ENCODE results near the gene RMI2. TPM values are rescaled to one million over a fixed set of nuclear protein-coding genes. Genes with fewer than 3 reads are reported as not detected.
A peak's percentile ranks its signal among the peaks of the same experiment; 100 is the strongest.

RMI2 gene
- total RNA-seq, 1 donor from 2014 or later: 32.5 TPM

GRCh38 chr16:11302977-11303376, 42.3 kb upstream of the RMI2 start:
- no peak for TF ChIP-seq CTCF (IDR thresholded peaks at IDR 0.05; ENCODE audit: unreplicated experiment)
- Mint-ChIP-seq H3K4me3 (ENCODE audit: low read depth) (no peak overlapping the region), H3K27me3 (peaks cover 3% of the 10 kb centered on the region), H3K9me3 (ENCODE audit: low read depth) (no peaks in the 10 kb centered on the region), H3K27ac (no peak overlapping the region), H3K4me1 (ENCODE audit: low read depth) (peaks cover 3% of the 10 kb centered on the region), H3K36me3 (ENCODE audit: insufficient read depth) (no peaks in the 10 kb centered on the region)
- no peak for DNase-seq (ENCODE audit: low spot score, unreplicated experiment)

- peaks cover 5% of the 10 kb centered on the region for H3K27me3 Mint-ChIP-seq
- DNase-seq (ENCODE audit: low spot score, unreplicated experiment): no peak
- TF ChIP-seq CTCF (IDR thresholded peaks at IDR 0.05; ENCODE audit: unreplicated experiment): no peak
- no peak overlapping the region for H3K27ac Mint-ChIP-seq
- H3K4me3 Mint-ChIP-seq (ENCODE audit: low read depth): no peak overlapping the region
- peaks cover 3% of the 10 kb centered on the region for H3K4me1 Mint-ChIP-seq (ENCODE audit: low read depth)
- H3K36me3 Mint-ChIP-seq (ENCODE audit: insufficient read depth): no peaks in the 10 kb centered on the region
- H3K9me3 Mint-ChIP-seq (ENCODE audit: low read depth): no peaks in the 10 kb centered on the region
Observed at GRCh38 chr16:11303405-11304138, 41.7 kb upstream of the RMI2 start.

- Mint-ChIP-seq H3K27me3 (peaks cover 5% of the 10 kb centered on the region), H3K27ac (no peak overlapping the region), H3K4me1 (ENCODE audit: low read depth) (peaks cover 1% of the 10 kb centered on the region), H3K36me3 (ENCODE audit: insufficient read depth) (no peaks in the 10 kb centered on the region), H3K9me3 (ENCODE audit: low read depth) (no peaks in the 10 kb centered on the region), H3K4me3 (ENCODE audit: low read depth) (no peak overlapping the region)
- TF ChIP-seq CTCF (IDR thresholded peaks at IDR 0.05; ENCODE audit: unreplicated experiment): no peak
- no peak for DNase-seq (ENCODE audit: low spot score, unreplicated experiment)
Observed at GRCh38 chr16:11306381-11306780, 38.9 kb upstream of the RMI2 start.

- TF ChIP-seq CTCF (IDR thresholded peaks at IDR 0.05; ENCODE audit: unreplicated experiment): no peak
- H3K9me3 Mint-ChIP-seq (ENCODE audit: low read depth): no peaks in the 10 kb centered on the region
- no peak overlapping the region for H3K4me3 Mint-ChIP-seq (ENCODE audit: low read depth)
- no peak for DNase-seq (ENCODE audit: low spot score, unreplicated experiment)
- H3K27me3 Mint-ChIP-seq: peaks cover 5% of the 10 kb centered on the region
- peaks cover 1% of the 10 kb centered on the region for H3K4me1 Mint-ChIP-seq (ENCODE audit: low read depth)
- no peak overlapping the region for H3K27ac Mint-ChIP-seq
- H3K36me3 Mint-ChIP-seq (ENCODE audit: insufficient read depth): no peaks in the 10 kb centered on the region
Observed at GRCh38 chr16:11306997-11307638, 38.1 kb upstream of the RMI2 start.

- DNase-seq (ENCODE audit: low spot score, unreplicated experiment): no peak
- peaks cover 5% of the 10 kb centered on the region for H3K27me3 Mint-ChIP-seq
- H3K27ac Mint-ChIP-seq: peak overlapping the region; percentile 63
- TF ChIP-seq CTCF (IDR thresholded peaks at IDR 0.05; ENCODE audit: unreplicated experiment): no peak
- H3K4me3 Mint-ChIP-seq (ENCODE audit: low read depth): no peak overlapping the region
- no peaks in the 10 kb centered on the region for H3K36me3 Mint-ChIP-seq (ENCODE audit: insufficient read depth)
- peaks cover 3% of the 10 kb centered on the region for H3K4me1 Mint-ChIP-seq (ENCODE audit: low read depth)
- H3K9me3 Mint-ChIP-seq (ENCODE audit: low read depth): no peaks in the 10 kb centered on the region
Observed at GRCh38 chr16:11307639-11308492, 37.4 kb upstream of the RMI2 start.

Data from progenitor cell of endocrine pancreas (in vitro differentiated cells).